ENCODE results near the gene TRIM73.
"Not testable (repeated sequence)": the region's sequence is repeated elsewhere in the genome, so short reads cannot be mapped to it uniquely, and the experiment has no call there.

The TRIM73 gene

GRCh38 chr7:75415829-75416373, 20.5 kb downstream of the TRIM73 start:
- not testable (repeated sequence) for DNase-seq (ENCODE audit: low read depth in 2 of 2)

GRCh38 chr7:75416787-75417186, 21.4 kb downstream of the TRIM73 start:
- DNase-seq (ENCODE audit: low read depth in 2 of 2): not testable (repeated sequence)

- not testable (repeated sequence) for DNase-seq (ENCODE audit: low read depth in 2 of 2)
Measured at GRCh38 chr7:75418292-75418858, 22.9 kb downstream of the TRIM73 start.

DNA sequence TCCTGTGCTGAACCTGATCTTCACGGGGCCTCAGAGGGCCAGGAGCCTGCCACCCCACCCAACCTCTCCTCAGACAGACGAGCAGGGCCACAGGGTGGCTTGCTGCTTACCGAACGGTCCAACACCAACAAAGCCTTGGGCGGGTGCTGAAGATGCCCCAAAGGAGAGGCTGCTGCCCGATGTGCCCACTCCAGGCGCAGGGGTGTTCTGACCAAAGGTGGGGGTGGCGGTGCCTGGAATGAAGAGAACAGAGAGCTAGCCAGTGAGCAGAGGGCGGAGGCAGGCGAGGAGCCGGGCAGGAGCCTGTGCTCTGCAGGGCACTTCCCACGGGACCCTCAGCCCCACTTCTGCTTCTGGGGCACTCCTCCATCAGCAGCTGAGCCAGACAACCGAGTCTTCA, 23.8 kb downstream of the TRIM73 start:
- DNase-seq (ENCODE audit: low read depth in 2 of 2): not testable (repeated sequence)

GRCh38 chr7:75419693-75420092, 24.3 kb downstream of the TRIM73 start:
- not testable (repeated sequence) for DNase-seq (ENCODE audit: low read depth in 2 of 2)

GRCh38 chr7:75420152-75420551, 24.7 kb downstream of the TRIM73 start:
- not testable (repeated sequence) for DNase-seq (ENCODE audit: low read depth in 2 of 2)

DNA sequence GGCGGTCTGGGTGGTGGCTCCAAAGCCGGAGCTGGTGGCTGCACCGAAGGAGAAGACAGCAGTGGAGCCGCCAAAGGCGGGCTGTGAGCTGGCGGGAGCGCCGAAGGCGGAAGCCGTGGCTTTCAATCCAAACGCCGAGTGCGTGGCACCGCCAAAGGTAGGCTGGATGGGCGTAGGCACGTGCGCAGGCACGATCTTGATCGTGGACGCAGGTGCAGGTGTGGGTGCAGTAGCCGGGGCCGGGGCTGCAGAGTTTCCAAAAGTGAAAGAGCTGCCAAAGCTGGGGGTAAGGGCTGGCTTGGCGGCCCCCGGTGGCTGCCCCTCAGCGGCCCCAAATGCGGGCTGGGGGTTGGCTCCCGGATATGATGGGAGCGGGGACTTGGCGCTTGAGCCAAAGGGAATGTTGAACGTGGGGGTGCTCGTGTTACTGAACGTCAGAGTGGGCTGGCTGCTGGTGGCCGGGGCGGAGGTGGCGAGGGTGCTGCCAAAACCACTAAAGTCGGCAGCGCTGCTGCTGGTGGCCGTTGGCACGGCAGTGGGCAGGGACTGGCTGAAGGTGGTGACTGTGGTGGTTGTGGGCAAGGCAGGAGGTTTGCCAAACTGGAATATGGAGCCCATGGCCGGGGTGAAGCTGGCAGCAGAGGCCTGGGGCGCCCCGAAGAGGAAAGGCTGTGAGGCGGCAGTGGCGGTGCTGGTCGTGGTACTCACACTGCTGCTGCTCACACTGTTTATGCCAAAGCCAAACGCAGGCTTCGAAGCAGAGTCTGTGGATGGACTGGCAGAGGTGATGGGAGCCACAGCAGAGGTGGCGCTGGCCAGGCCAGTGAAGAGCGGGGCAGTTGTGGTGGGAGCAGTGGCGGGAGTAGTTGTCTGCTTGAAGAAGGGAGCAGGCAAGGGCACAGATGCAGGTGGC, 26.6 kb downstream of the TRIM73 start:
- not testable (repeated sequence) for DNase-seq (ENCODE audit: low read depth in 2 of 2)

DNA sequence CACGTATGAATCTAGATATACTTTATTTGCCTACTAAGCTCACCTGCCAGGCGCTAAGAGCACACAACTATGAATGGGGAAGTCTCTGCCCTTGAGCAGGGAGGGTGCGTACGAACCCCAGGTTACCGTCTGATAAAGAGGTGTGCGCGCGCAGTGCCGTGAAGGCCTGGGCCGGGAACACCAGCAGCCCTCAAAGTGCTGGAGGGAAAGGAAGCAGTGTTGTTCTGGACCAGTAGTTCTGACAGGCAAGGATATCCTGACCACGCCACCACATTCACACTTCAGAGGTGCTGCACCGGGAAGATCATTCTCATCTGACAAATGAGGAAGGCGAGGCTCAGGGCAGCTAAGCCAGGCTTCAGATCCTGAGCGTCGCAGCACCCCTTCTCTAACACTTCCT, 28.1 kb downstream of the TRIM73 start:
- DNase-seq (ENCODE audit: low read depth in 2 of 2): not testable (repeated sequence)

GRCh38 chr7:75439000-75439399, 43.6 kb downstream of the TRIM73 start:
- DNase-seq (ENCODE audit: low read depth in 2 of 2): not testable (repeated sequence)

DNA sequence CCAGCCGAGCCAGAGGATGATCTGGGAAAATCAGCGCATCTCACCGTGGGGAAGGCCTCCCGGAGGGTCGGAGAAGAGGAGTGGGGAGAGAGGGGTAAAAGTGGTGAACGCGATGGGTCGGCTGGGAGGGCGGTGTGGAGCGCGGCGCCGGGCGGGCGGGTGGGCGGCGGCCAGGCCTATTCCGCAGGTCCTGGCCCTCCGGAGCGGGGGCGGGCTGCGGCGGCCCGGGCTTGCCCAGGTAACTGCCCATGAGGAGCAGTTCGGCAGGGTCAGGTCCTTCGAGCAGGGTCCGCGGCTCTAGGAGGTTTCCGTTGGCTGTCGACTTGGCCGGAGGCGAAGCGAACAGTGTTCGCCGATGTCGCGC, 46.7 kb downstream of the TRIM73 start:
- DNase-seq (ENCODE audit: low read depth in 2 of 2): not testable (repeated sequence)

GRCh38 chr7:75442465-75443111, 47.2 kb downstream of the TRIM73 start:
- DNase-seq (ENCODE audit: low read depth in 2 of 2): not testable (repeated sequence)

GRCh38 chr7:75449946-75450345, 54.5 kb downstream of the TRIM73 start:
- DNase-seq (ENCODE audit: low read depth in 2 of 2): not testable (repeated sequence)

GRCh38 chr7:75452494-75452955, 57.1 kb downstream of the TRIM73 start:
- not testable (repeated sequence) for DNase-seq (ENCODE audit: low read depth in 2 of 2)

Data from stimulated activated CD4-positive, alpha-beta T cell treated with anti-CD3 and anti-CD28 coated beads, Interleukin-1b, Interleukin-23, amount 100 ng/mL, for 4 hours (primary cell).